Measurements from ENCODE around the gene ATF6B.
A peak's percentile ranks its signal among the peaks of the same experiment; 100 is the strongest.

DNA sequence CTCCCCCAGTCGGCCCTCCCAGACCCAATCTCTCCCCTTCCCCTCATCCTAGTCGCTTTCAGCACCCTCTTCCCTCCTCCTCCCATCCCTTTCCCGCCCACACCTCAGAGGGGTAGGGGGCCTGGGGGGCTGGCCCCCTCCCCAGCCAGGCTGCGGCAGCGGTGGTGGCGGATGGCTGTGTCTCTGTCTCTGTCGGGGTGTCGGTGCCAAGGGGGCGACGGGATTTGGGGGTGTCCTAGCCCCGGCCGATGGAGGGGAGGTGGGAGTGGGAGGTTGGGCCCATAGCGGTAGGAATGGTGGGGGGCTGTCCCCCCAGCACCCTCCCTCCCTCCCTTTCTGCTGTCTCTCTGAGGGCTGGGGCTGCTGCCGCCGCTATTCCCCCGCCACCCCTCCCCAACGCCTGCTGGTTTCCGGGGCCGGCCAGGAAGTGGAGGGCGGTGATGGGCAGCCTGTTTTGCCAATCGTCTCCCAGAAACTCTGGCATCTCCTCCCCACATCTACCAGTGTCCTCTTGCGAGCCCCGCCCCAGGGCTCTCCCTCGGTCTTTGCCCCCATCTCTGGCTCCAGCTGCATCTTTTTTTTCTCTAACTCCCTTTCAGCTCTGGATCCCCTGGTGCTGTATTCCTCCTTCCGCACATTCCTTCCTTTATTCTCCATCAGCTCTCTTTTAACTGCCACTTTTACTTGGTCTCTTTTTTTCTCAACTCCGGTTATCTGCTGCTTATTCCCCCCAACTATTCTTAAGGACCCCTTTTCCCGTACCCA is 47.8 kb upstream of the ATF6B start, which contains the start of gene AGPAT1:
- TF ChIP-seq TBP (IDR thresholded peaks at IDR 0.05; ENCODE audit: low read depth, low read length): peak; percentile 65; the same call in 1 of the 2 replicates
- TF ChIP-seq, protein P1, sequence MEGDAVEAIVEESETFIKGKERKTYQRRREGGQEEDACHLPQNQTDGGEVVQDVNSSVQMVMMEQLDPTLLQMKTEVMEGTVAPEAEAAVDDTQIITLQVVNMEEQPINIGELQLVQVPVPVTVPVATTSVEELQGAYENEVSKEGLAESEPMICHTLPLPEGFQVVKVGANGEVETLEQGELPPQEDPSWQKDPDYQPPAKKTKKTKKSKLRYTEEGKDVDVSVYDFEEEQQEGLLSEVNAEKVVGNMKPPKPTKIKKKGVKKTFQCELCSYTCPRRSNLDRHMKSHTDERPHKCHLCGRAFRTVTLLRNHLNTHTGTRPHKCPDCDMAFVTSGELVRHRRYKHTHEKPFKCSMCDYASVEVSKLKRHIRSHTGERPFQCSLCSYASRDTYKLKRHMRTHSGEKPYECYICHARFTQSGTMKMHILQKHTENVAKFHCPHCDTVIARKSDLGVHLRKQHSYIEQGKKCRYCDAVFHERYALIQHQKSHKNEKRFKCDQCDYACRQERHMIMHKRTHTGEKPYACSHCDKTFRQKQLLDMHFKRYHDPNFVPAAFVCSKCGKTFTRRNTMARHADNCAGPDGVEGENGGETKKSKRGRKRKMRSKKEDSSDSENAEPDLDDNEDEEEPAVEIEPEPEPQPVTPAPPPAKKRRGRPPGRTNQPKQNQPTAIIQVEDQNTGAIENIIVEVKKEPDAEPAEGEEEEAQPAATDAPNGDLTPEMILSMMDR (IDR thresholded peaks at IDR 0.05; ENCODE audit: control extremely low read depth in 1 of 3, insufficient read depth in 1 of 3, low read depth in 1 of 3, low read length in 3 of 3): no peak
- no peak for TF ChIP-seq SRF (IDR thresholded peaks at IDR 0.05; ENCODE audit: low read depth, low read length)
- no peak for TF ChIP-seq JUND (IDR thresholded peaks at IDR 0.05; ENCODE audit: low read length)
- 0 out of 2 replicates have a peak, but pooled peaks have one; percentile 43 for TF ChIP-seq TCF12 (IDR thresholded peaks at IDR 0.05; ENCODE audit: low read depth, low read length)
- TF ChIP-seq TAF1 (IDR thresholded peaks at IDR 0.05; ENCODE audit: low read depth, low read length): peak; percentile 66
- TF ChIP-seq RBBP5 (IDR thresholded peaks at IDR 0.05; ENCODE audit: borderline replicate concordance, low read depth, low read length): no peak; the same call in 1 of the 2 replicates
- no peak for TF ChIP-seq SIRT6 (IDR thresholded peaks at IDR 0.05; ENCODE audit: low read length)
- no peak for TF ChIP-seq ZNF274 (IDR thresholded peaks at IDR 0.05; ENCODE audit: borderline replicate concordance, extremely low read depth, low read length)
- peak; percentile 50 to 63 for TF ChIP-seq POLR2A (IDR thresholded peaks at IDR 0.05; ENCODE audit: control extremely low read depth in 1 of 2, low read depth in 2 of 2, low read length in 2 of 2)
- peak; percentile 24; the same call in 1 of the 2 replicates for TF ChIP-seq CREB1 (IDR thresholded peaks at IDR 0.05)
- no peak for TF ChIP-seq RAD21 (IDR thresholded peaks at IDR 0.05 in 1 of 2, conservative IDR thresholded peaks at IDR 0.05 in 1 of 2; ENCODE audit: low read depth in 2 of 2, low read length in 2 of 2)

Data from H1 (cell line).